ENCODE data around the gene SETD5. TPM values are rescaled to one million over a fixed set of nuclear protein-coding genes. Genes with fewer than 3 reads are reported as not detected.

SETD5 gene
- total and polyA plus RNA-seq, 2 donors (not counting 3 experiments of a cell fraction or from before 2014, with no cell fraction given): 48.2 to 149 TPM

- H3K27ac ChIP-seq (ENCODE audit: insufficient read depth, low read depth, low read length): no peak overlapping the region
Measured at GRCh38 chr3:9441501-9442221, 44.2 kb downstream of the SETD5 start.

GRCh38 chr3:9448071-9448470 is 50.7 kb downstream of the SETD5 start:
- Histone ChIP-seq H3K9me1 (replicated peaks; ENCODE audit: control insufficient read depth, extremely low read depth, insufficient read depth, low read length) (no peaks in the 10 kb centered on the region), H3K36me3 (ENCODE audit: control insufficient read depth in 2 of 2, extremely low read depth in 1 of 2, insufficient read depth in 2 of 2, low read length in 2 of 2) (peaks cover 40 to 65% of the 10 kb centered on the region in 2 experiments), H3K4me1 (ENCODE audit: control insufficient read depth, extremely low read depth, insufficient read depth, low read length) (no peaks in the 10 kb centered on the region), H2AFZ (ENCODE audit: low read depth, low read length) (no peak overlapping the region), H3K27ac (ENCODE audit: insufficient read depth, low read depth, low read length) (no peak overlapping the region), H3K79me2 (ENCODE audit: control insufficient read depth, insufficient read depth, low read length) (peaks cover 29% of the 10 kb centered on the region), H3K9me3 (replicated peaks; ENCODE audit: control insufficient read depth, insufficient read depth, low read length) (no peaks in the 10 kb centered on the region), H3K27me3 (ENCODE audit: control insufficient read depth in 2 of 2, insufficient read depth in 2 of 2, low read length in 2 of 2) (no peaks in the 10 kb centered on the region), H3K4me2 (ENCODE audit: insufficient read depth, low read length) (no peak overlapping the region), H4K20me1 (replicated peaks; ENCODE audit: control insufficient read depth, extremely low read depth, insufficient read depth, low read length) (peaks cover 3% of the 10 kb centered on the region), H3K4me3 (replicated peaks in 1 of 3; ENCODE audit: insufficient read depth in 1 of 3, low read depth in 1 of 3, low read length in 3 of 3) (no peak overlapping the region), H3K9ac (replicated peaks; ENCODE audit: extremely low read depth, insufficient read depth, low read length) (no peak overlapping the region)
- no TSS peak for BruUV-seq (replicated peaks)
- POLR2A ChIA-PET: no interaction called here
- intact Hi-C loops (cut with micrococcal nuclease) (no loop called here), dilution Hi-C loops (cut with MboI; ENCODE audit: extremely low pct_ligation_motif_present, low sequenced_read_pairs) (no loop called here)
- FAIRE-seq: no peak
- no peak for TF ChIP-seq MYC (IDR thresholded peaks at IDR 0.05; ENCODE audit: low read depth, low read length)
- no peak for TF ChIP-seq POLR2AphosphoS5 (IDR thresholded peaks at IDR 0.05; ENCODE audit: insufficient read depth, low read depth, low read length)
- TF ChIP-seq GATA2 (IDR thresholded peaks at IDR 0.05; ENCODE audit: insufficient read depth, insufficient read length, low read depth, low read length): no peak
- no peak for TF ChIP-seq EZH2 (IDR thresholded peaks at IDR 0.05; ENCODE audit: borderline replicate concordance, low read depth, low read length, severe bottlenecking)
- no peak for TF ChIP-seq POLR2A (IDR thresholded peaks at IDR 0.05; ENCODE audit: low read depth, low read length)
- TF ChIP-seq JUN (IDR thresholded peaks at IDR 0.05; ENCODE audit: borderline replicate concordance, insufficient read depth, insufficient read length, low read depth): no peak
- no peak for TF ChIP-seq FOS (IDR thresholded peaks at IDR 0.05; ENCODE audit: borderline replicate concordance, insufficient read depth, low read length)
- no peak for TF ChIP-seq MAX (IDR thresholded peaks at IDR 0.05; ENCODE audit: insufficient read depth, insufficient read length)
- no peak for TF ChIP-seq CTCF (IDR thresholded peaks at IDR 0.05; ENCODE audit: extremely low read depth in 1 of 2, insufficient read depth in 1 of 2, low read depth in 1 of 2, low read length in 2 of 2)
- no peak for DNase-seq (ENCODE audit: low read depth, low spot score)
- CTCF ChIA-PET: interaction anchor here (1.4 kb wide), 1 partner anchor 95 kb away, joined by 4 read pairs; no protein-coding TSS in a partner anchor

More at GRCh38 chr3:9441501-9442221, 44.2 kb downstream of the SETD5 start:
- no peaks in the 10 kb centered on the region for H3K27me3 ChIP-seq (ENCODE audit: control insufficient read depth in 2 of 2, insufficient read depth in 2 of 2, low read length in 2 of 2)
- no peak overlapping the region for H2AFZ ChIP-seq (ENCODE audit: low read depth, low read length)
- H3K36me3 ChIP-seq (ENCODE audit: control insufficient read depth in 2 of 2, extremely low read depth in 1 of 2, insufficient read depth in 2 of 2, low read length in 2 of 2): peaks cover 44 to 61% of the 10 kb centered on the region in 2 experiments
- no peak overlapping the region for H3K4me2 ChIP-seq (ENCODE audit: insufficient read depth, low read length)
- no peak overlapping the region for H3K4me3 ChIP-seq (replicated peaks in 1 of 3; ENCODE audit: insufficient read depth in 1 of 3, low read depth in 1 of 3, low read length in 3 of 3)
- FAIRE-seq (peak; percentile 12), DNase-seq (ENCODE audit: low read depth, low spot score) (no peak)
- dilution Hi-C loops (cut with MboI; ENCODE audit: extremely low pct_ligation_motif_present, low sequenced_read_pairs): no loop called here
- CTCF ChIA-PET: interaction anchor here (1.0 to 2.1 kb wide), 4 partner anchors 9 to 88 kb away, joined by 3 to 8 read pairs (median 4); no protein-coding TSS in a partner anchor
- H4K20me1 ChIP-seq (replicated peaks; ENCODE audit: control insufficient read depth, extremely low read depth, insufficient read depth, low read length): peaks cover 3% of the 10 kb centered on the region
- POLR2A ChIA-PET: no interaction called here
- H3K9ac ChIP-seq (replicated peaks; ENCODE audit: extremely low read depth, insufficient read depth, low read length): no peak overlapping the region
- BruUV-seq (replicated peaks): no TSS peak
- TF ChIP-seq GATA2 (IDR thresholded peaks at IDR 0.05; ENCODE audit: insufficient read depth, insufficient read length, low read depth, low read length) (no peak), JUN (IDR thresholded peaks at IDR 0.05; ENCODE audit: borderline replicate concordance, insufficient read depth, insufficient read length, low read depth) (no peak), EZH2 (IDR thresholded peaks at IDR 0.05; ENCODE audit: borderline replicate concordance, low read depth, low read length, severe bottlenecking) (no peak)
- intact Hi-C loops (cut with micrococcal nuclease): no loop called here
- peaks cover 31% of the 10 kb centered on the region for H3K79me2 ChIP-seq (ENCODE audit: control insufficient read depth, insufficient read depth, low read length)
- H3K9me3 ChIP-seq (replicated peaks; ENCODE audit: control insufficient read depth, insufficient read depth, low read length): no peaks in the 10 kb centered on the region
- H3K4me1 ChIP-seq (ENCODE audit: control insufficient read depth, extremely low read depth, insufficient read depth, low read length): no peaks in the 10 kb centered on the region
- no peaks in the 10 kb centered on the region for H3K9me1 ChIP-seq (replicated peaks; ENCODE audit: control insufficient read depth, extremely low read depth, insufficient read depth, low read length)

Data from endothelial cell of umbilical vein (primary cell).